HT-29 (cell line): ENCODE data around the gene PABPN1L. TPM values are rescaled to one million over a fixed set of nuclear protein-coding genes. Genes with fewer than 3 reads are reported as not detected.
A peak's percentile ranks its signal among the peaks of the same experiment; 100 is the strongest.
"Not testable (repeated sequence)": the region's sequence is repeated elsewhere in the genome, so short reads cannot be mapped to it uniquely, and the experiment has no call there.

Source experiments
- DNase-seq: peaks from one replicate; pipeline ENCODE4 v3.0.0-alpha.2; 2015; ENCODE audit warnings: low spot score
- total RNA-seq: library from RNA; depleted of rRNA; stranded (reverse); fragments of >200 nt; shearing (Covaris generic); gene quantifications from 2 replicates; pipeline ENCODE4 v1.2.3, GENCODE V29; 2014

Gene PABPN1L
- total RNA-seq, 1 experiment from 2014 or later: not detected

GRCh38 chr16:88830783-88831182 lies 35.7 kb downstream of the PABPN1L start:
- no peak for DNase-seq

DNA sequence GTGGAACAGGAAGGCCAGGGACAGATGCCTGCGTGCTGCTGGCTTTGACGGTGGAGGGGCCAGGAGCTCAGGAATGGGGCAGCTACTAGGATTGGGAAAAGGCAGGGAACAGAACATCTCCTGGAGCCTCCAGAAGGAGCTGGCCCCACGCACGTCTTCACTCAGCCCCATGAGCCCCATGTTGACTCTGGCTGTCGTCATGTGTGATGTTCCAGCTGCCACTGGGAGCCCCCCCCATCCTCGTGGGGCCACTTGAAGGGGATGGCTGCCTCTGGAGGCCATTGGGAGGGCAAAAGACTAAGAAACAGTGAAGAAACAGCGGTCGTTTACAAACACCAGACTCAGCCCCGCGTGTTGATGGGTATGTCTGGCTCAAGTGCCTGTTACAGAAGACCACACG lies 36.2 kb downstream of the PABPN1L start:
- no peak for DNase-seq

- DNase-seq: no peak
These were observed 37.7 kb downstream of the PABPN1L start for GRCh38 chr16:88828711-88829110.

- DNase-seq: no peak
These were observed 38.7 kb downstream of the PABPN1L start for GRCh38 chr16:88827727-88828126.

- no peak for DNase-seq
These were observed 40.2 kb downstream of the PABPN1L start for GRCh38 chr16:88826070-88826840.

DNA sequence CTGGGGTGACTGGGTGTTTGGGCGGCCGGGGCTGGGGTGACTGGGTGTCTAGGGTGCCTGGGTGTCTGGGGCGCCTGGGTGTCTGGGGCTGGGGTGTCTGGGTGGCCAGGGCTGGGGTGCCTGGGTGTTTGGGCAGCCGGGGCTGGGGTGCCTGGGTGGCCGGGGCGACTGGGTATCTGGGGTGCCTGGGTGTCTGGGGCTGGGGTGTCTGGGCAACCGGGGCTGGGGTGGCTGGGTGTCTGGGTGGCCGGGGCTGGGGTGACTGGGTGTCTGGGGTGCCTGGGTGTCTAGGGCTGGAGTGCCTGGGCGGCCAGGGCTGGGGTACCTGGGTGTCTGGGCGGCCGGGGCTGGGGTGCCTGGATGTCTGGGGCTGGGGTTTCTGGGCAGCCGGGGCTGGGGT lies 41.3 kb downstream of the PABPN1L start:
- DNase-seq: no peak

DNA sequence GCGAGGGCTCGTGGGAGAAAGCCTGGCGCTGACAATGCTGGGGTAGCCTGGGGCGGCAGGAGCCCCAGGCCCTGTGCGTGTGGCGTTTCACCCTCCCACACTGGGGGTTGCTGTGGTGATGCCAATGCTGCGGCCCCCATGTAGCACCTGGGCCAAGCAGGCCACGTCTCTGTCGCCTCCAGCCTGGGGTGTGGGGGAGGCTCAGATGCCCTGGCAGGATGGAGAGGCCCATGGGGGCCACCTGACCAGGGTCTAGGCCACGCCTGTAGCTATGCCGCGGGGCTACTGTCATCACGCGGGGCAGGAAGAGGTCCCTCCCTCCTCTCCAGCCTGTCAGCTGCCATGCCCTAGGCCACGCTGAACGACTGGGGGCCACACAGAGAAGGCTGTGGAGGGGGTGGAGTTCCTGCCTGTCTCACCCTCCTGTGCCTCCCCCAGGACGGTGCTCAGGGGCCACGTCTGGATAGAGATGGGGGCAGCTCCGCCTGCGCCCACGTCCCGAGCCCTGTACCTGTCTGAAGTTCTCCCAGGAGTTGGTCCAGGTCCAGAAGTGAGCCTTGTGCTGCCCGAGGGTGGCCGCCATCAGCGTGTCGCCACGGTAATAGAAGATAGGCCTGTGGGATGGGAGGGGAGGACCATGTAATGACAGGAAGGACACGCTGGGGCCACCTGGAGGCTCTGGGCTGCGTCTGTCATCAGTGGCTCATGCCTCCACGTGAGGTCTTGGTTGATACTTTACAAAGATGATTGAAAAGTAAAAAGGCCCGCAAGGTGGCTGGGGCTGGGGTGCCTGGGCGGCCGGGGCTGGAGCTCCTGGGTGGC lies 42.0 kb downstream of the PABPN1L start:
- no peak for DNase-seq

DNA sequence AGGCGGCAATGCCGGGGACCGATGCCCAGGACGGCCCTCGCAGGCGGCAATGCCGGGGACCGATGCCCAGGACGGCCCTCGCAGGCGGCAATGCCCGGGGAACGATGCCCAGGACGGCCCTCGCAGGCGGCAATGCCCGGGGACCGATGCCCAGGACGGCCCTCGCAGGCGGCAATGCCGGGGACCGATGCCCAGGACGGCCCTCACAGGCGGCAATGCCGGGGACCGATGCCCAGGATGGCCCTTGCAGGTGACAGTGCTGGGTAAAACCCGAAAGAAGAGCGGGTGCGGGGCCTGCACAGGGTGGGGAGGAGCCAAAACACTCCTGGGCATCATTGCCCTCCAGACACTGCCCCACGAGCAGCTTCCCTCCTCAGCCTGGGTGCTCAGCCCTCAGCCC lies 42.8 kb downstream of the PABPN1L start:
- not testable (repeated sequence) for DNase-seq

GRCh38 chr16:88822281-88823040 lies 44.0 kb downstream of the PABPN1L start:
- DNase-seq: no peak

DNA sequence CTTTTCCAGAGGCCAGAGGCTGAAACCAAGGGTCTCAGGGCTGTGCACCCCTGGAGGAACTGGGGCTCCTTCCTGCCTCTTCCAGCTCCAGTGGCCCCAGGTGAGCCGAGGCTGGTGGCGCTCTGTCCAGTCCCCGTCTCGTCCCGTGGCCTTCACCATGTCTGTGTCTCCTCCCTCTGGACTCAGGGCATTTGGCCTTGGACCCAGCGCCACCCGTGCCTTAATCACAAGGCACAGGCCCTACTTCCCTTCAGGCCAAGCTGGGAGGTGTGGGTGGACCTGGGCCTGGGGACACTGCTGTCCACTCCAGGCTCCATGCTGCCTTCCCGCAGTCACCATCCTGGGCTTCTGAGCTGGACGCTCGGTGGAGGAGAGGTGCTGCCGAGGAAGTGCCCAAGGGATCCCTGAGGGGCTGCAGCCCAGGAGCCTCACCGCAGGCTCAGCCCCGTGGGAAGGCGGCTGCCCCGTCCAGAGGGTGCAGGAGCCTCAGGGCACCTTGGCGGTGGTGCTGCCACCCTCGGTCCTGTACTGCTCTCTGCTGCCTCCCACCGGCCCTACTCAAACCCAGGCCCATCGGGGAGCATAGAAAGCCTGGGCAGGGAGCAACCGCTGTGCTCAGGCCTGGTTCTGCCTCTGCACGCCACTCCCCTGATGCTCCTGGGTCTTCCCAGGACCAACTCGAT lies 45.2 kb downstream of the PABPN1L start:
- no peak for DNase-seq

DNA sequence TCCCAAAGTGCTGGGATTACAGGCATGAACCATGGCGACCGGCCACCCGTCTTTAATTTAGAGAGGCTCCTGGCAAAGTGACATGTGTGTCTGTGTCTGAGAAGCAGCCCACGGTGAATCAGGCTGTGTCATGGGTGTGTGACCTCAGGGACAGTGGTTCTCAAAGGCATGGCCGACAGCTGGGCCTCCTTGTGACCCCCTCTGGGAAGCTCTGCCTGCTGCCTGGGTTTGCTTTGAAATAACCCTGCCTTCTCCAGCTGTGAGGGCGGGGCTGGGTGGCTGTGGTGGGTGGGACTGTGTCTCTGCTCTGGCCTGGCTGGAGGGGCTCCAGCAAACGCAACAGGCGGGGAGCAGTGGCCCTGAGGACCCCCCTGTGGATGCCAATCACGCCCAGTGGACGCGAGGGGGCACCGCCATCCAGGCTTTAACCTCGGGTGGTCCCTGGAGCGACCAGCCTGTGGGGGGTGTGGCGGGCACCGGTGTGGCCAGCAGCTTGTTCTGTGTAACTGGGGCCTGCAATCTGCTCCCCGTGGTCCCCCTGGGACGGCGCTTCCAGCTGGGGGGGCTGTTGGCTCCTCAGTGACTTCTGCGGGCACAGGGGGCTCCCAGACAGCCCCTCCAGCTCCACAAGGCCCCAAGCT lies 46.0 kb downstream of the PABPN1L start:
- no peak for DNase-seq

DNA sequence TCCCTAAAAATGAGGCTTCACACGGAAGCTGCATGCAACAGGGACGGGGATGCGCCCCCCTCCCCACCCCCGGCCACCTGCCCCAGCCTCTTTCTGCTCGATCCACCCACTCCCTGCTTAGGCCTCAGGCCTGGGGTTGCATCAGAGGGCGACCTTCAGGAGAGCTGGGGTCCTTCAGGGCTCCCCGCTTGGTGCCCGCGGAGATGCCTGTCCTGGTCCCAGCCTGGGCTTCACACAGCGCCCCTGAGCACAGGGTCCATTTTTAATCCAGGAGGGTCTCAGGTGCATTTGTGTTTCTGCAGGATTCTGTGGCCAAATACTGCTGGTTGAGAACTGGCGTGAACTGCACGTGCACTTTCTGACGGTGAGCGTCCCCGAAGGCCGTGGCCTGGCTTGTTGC lies 47.3 kb downstream of the PABPN1L start:
- no peak for DNase-seq

DNA sequence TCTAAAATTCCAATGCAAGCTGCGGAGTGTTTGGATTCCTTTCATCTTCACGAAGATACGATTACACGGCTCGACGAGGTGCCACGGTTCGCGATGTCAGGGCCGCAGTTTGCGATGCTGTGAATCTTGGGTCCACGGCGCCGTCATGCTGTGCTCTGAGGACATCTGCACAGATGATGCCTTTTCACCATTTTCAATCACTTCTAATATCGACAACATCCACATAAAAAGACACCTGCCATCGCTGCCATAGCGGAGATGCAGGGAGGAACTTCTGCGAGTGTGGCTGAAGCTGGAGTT lies 47.9 kb downstream of the PABPN1L start:
- DNase-seq: no peak

GRCh38 chr16:88817785-88818574 lies 48.5 kb downstream of the PABPN1L start:
- no peak for DNase-seq

GRCh38 chr16:88816736-88817535 lies 49.5 kb downstream of the PABPN1L start:
- no peak for DNase-seq

DNA sequence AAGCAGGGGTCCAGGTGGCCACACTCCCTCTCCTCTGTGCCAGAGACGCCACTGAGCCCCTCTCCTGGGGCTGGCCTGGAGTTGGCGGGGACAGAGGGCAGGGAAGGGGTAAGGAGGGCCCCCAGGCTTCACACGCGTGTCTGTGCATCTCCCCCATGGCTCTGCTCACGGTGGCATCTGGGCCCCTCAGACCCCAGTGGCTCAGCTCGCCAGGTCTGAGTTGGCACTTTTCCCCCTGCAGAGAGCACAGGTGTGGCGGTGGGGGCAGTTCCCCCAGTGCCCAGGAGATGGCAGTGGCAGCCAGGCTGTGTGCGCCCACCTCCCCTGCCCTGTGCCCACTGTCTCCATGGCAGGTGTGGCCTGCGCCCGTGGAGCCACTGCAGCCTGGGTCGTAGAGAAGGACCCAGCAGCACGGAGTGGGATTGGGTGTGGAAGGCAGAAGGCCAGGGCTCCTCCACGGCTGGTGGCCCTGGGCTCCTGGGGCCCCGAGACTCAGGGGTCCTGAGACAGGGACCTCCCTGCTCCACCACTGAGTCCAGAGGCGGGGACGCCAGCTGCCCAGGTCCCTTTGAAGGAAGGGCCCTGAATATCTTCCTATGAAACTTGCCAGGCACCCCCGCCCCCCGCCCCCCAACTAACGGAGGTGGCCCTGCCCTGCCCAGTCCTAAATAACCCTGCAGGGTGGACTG lies 50.4 kb downstream of the PABPN1L start:
- peak; percentile 71 for DNase-seq

DNA sequence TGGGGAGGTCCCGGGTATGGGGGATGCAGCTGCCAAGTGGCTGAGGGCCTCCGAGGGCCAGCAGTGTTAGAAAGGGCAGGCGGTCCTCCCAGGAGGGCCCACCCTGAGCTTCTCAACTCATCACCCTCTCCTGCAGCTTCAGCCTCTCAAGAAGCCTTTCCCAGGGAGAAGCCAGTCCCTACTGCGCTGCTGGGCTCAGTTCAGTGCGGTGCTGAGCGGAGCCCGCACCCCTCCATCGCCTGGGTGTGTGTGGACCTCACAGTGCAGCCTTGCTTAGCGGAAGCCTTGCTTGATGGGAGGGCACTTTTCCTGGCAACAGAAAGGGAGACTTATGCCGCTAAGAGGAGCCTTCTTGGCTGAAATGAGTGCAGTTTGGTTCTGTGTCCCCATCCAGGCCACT lies 51.2 kb downstream of the PABPN1L start:
- DNase-seq: no peak

DNA sequence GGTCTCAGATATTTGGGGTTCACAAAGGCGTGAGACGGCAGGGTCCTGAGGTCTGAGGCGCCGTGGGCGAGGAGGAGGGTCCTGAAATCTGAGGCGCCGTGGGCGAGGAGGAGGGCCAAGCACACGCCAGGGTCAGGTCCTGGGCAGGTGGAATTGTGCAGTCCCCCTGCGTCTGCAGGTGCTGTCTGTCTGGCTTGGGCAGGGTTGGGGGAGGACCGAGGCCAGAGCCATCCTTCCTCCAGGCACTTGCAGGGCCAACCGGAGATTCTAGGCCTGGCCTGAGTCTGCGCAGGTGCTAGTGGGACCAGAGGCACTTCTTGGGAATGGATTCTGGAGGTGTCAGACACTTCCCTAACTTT lies 52.3 kb downstream of the PABPN1L start:
- no peak for DNase-seq
